Measurements from ENCODE around the gene MAFG. TPM values are rescaled to one million over a fixed set of nuclear protein-coding genes. Genes with fewer than 3 reads are reported as not detected.

The MAFG gene
- total RNA-seq = 23.6 to 25.5 TPM (median 24.1 TPM) in 3 replicates

GRCh38 chr17:81927653-81928543 is at the start of gene MAFG:
MAFG (minus strand) TSS chr17:81927735; CDS start chr17:81923185, 4,550 bp downstream.
- H3K27me3 Mint-ChIP-seq (ENCODE audit: low read depth) = no peaks in the 10 kb centered on the region
- H3K4me1 Mint-ChIP-seq = peaks cover 33% of the 10 kb centered on the region
- H3K27ac Mint-ChIP-seq = peak within 1 kb of the TSS; percentile 97
- H3K4me3 Mint-ChIP-seq = peak within 1 kb of the TSS; percentile 78
- H3K36me3 Mint-ChIP-seq = peaks cover under 1% of the 10 kb centered on the region
- DNase-seq (ENCODE audit: low spot score in 2 of 2, unreplicated experiment in 2 of 2) = peak; percentile 97 to 98
- H3K9me3 Mint-ChIP-seq = no peaks in the 10 kb centered on the region
- TF ChIP-seq CTCF (IDR thresholded peaks at IDR 0.05; ENCODE audit: unreplicated experiment) = peak; percentile 38

GRCh38 chr17:81976332-81977210 is 49.0 kb upstream of the MAFG start:
- no peak for TF ChIP-seq CTCF (IDR thresholded peaks at IDR 0.05; ENCODE audit: unreplicated experiment)
- peaks cover 12% of the 10 kb centered on the region for H3K4me1 Mint-ChIP-seq
- peaks cover 5% of the 10 kb centered on the region for H3K36me3 Mint-ChIP-seq
- peak overlapping the region; percentile 90 for H3K27ac Mint-ChIP-seq
- peak overlapping the region; percentile 89 for H3K4me3 Mint-ChIP-seq
- no peaks in the 10 kb centered on the region for H3K27me3 Mint-ChIP-seq (ENCODE audit: low read depth)
- DNase-seq (ENCODE audit: low spot score in 2 of 2, unreplicated experiment in 2 of 2) = no peak
- H3K9me3 Mint-ChIP-seq = peaks cover 4% of the 10 kb centered on the region

- TF ChIP-seq CTCF (IDR thresholded peaks at IDR 0.05; ENCODE audit: unreplicated experiment) = no peak
- no peak overlapping the region for H3K27ac Mint-ChIP-seq
- H3K4me1 Mint-ChIP-seq = peaks cover 5% of the 10 kb centered on the region
- H3K27me3 Mint-ChIP-seq (ENCODE audit: low read depth) = no peaks in the 10 kb centered on the region
- H3K36me3 Mint-ChIP-seq = no peaks in the 10 kb centered on the region
- no peak overlapping the region for H3K4me3 Mint-ChIP-seq
- H3K9me3 Mint-ChIP-seq = peaks cover 4% of the 10 kb centered on the region
- no peak for DNase-seq (ENCODE audit: low spot score in 2 of 2, unreplicated experiment in 2 of 2)
These were observed 45.9 kb upstream of the MAFG start for GRCh38 chr17:81973432-81973831.

GRCh38 chr17:81968850-81969812 is 41.6 kb upstream of the MAFG start:
- H3K4me1 Mint-ChIP-seq = peaks cover 11% of the 10 kb centered on the region
- DNase-seq (ENCODE audit: low spot score in 2 of 2, unreplicated experiment in 2 of 2) = no peak
- peaks cover 11% of the 10 kb centered on the region for H3K27me3 Mint-ChIP-seq (ENCODE audit: low read depth)
- H3K27ac Mint-ChIP-seq = no peak overlapping the region
- no peak for TF ChIP-seq CTCF (IDR thresholded peaks at IDR 0.05; ENCODE audit: unreplicated experiment)
- no peaks in the 10 kb centered on the region for H3K36me3 Mint-ChIP-seq
- H3K9me3 Mint-ChIP-seq = peaks cover 4% of the 10 kb centered on the region
- H3K4me3 Mint-ChIP-seq = no peak overlapping the region

GRCh38 chr17:81968396-81968745 is 40.8 kb upstream of the MAFG start:
- Mint-ChIP-seq H3K4me3 (peak overlapping the region; percentile 43), H3K36me3 (no peaks in the 10 kb centered on the region), H3K27me3 (ENCODE audit: low read depth) (peaks cover 18% of the 10 kb centered on the region), H3K9me3 (peaks cover 4% of the 10 kb centered on the region), H3K27ac (peak overlapping the region; percentile 59), H3K4me1 (peaks cover 11% of the 10 kb centered on the region)
- TF ChIP-seq CTCF (IDR thresholded peaks at IDR 0.05; ENCODE audit: unreplicated experiment) = no peak
- no peak for DNase-seq (ENCODE audit: low spot score in 2 of 2, unreplicated experiment in 2 of 2)

All from mesothelial cell of epicardium (in vitro differentiated cells).